HepG2 (cell line): ENCODE data around the gene TPO. TPM values are rescaled to one million over a fixed set of nuclear protein-coding genes. Genes with fewer than 3 reads are reported as not detected.

ENCODE experiments used
- REST ChIP-seq, 2 experiments: IDR thresholded peaks; 2 replicates each; pipeline ENCODE4 v1.6.1; 2011 to 2012; ENCODE audit warnings: low read length in 2 of 2, borderline replicate concordance in 1 of 2, low read depth in 1 of 2, mild to moderate bottlenecking in 1 of 2, moderate library complexity in 1 of 2
- polyA plus RNA-seq, 8 experiments: library from polyadenylated mRNA; depleted of rRNA in 3 of 8; stranded (reverse) in 7 of 8; unstranded in 1 of 8; fragments of >200 nt; fragmentation: Illumina TruSeq in 4 of 8; extraction: Trizol in 4 of 8; gene quantifications; 2 replicates each; pipeline versions ENCODE4 v1.2.1 to v1.2.3, GENCODE V29; 2011 to 2016; ENCODE audit warnings: low read depth in 4 of 8, missing spikeins in 1 of 8, mixed read lengths in 1 of 8; ENCODE audit not compliant: insufficient read depth in 1 of 8
- total RNA-seq, 5 experiments: library from RNA; depleted of rRNA; stranded (reverse); fragments of >200 nt; fragmentation: Illumina TruSeq; extraction: Trizol; gene quantifications; 2 replicates each; pipeline ENCODE4 v1.2.3, GENCODE V29; 2016; ENCODE audit warnings: low read depth in 1 of 5
- TF ChIP-seq, protein P1 (sequence below): sonication (generic); formaldehyde crosslinking; IDR thresholded peaks from 2 replicates; pipeline ENCODE4 v1.4.0; 2020; ENCODE audit warnings: mild to moderate bottlenecking, missing genetic modification reagents

Gene TPO
- total and polyA plus RNA-seq, 2 of the 13 experiments (the other 11 are each of a cell fraction or from before 2014, with no cell fraction given), result not detected

DNA sequence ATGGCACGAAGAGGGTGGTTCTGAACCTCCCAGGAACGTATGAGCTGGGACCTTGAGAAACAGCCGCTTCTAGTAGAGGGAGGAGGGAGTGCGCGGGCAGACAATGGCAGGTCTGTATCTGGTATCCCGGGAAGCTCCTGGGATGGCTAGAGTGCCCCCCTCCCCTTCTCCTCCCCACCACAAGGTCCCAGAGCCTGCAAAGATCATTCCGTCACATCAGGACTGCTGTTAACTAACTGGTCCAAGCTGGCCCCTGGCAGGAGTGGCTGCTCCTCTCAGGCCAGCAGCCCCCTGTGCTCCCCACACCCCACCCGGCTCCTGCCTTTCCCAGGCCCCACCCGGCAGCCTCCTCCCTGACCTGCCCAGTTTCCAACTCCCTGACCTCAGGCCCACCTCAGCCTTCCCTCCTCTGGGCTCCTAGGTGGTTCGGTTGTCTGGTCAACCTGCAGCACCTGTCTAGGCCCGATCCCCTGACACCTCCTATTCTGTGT, 75.0 kb downstream of the TPO start (continued):
- TF ChIP-seq REST (IDR thresholded peaks at IDR 0.05; ENCODE audit: borderline replicate concordance in 1 of 2, low read depth in 1 of 2, low read length in 2 of 2), result no peak
- TF ChIP-seq, protein P1, sequence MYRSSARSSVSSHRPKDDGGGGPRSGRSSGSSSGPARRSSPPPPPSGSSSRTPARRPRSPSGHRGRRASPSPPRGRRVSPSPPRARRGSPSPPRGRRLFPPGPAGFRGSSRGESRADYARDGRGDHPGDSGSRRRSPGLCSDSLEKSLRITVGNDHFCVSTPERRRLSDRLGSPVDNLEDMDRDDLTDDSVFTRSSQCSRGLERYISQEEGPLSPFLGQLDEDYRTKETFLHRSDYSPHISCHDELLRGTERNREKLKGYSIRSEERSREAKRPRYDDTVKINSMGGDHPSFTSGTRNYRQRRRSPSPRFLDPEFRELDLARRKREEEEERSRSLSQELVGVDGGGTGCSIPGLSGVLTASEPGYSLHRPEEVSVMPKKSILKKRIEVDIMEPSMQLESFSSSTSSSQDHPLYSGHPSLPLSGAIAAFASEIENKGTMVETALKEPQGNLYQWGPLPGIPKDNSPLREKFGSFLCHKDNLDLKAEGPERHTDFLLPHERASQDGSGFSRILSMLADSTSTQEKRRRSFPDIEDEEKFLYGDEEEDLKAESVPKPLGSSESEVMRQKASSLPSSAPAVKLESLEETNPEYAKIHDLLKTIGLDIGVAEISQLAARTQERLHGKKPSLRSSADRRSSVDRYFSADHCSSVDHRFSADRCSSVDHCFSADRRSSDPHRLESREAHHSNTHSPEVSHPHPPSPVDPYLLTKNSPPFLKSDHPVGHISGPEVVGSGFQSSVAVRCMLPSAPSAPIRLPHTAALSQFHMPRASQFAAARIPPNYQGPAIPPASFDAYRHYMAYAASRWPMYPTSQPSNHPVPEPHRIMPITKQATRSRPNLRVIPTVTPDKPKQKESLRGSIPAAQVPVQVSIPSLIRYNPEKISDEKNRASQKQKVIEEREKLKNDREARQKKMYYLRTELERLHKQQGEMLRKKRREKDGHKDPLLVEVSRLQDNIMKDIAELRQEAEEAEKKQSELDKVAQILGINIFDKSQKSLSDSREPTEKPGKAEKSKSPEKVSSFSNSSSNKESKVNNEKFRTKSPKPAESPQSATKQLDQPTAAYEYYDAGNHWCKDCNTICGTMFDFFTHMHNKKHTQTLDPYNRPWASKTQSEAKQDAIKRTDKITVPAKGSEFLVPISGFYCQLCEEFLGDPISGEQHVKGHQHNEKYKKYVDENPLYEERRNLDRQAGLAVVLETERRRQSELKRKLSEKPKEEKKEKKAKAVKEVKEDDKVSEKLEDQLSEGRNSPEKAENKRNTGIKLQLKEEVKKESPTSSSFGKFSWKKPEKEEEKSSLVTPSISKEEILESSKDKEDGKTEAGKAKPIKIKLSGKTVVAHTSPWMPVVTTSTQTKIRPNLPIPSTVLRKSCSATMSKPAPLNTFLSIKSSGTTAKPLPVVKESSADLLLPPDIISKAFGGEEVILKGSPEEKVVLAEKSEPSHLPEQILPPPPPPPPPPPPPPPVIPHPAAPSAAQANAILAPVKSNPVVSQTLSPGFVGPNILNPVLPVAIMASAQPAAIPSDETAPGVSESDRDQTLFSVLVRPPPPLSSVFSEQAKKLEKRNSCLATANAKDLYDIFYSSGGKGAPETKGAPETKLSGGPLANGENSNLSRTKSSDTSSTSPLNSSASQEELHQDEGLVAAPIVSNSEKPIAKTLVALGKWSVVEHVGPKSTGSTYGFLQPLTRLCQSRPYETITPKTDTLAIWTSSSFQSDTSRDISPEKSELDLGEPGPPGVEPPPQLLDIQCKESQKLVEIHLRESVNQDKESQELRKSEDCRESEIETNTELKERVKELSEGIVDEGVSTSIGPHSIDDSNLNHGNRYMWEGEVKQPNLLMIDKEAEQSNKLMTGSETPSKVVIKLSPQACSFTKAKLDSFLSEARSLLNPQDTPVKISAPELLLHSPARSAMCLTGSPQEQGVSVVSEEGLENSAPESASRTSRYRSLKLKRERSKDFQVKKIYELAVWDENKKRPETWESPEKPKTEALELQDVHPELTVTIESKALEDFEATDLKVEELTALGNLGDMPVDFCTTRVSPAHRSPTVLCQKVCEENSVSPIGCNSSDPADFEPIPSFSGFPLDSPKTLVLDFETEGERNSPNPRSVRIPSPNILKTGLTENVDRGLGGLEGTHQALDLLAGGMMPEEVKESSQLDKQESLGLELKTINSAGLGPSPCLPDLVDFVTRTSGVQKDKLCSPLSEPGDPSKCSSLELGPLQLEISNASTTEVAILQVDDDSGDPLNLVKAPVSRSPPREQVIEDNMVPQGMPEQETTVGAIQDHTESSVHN (CRISPR knock-in tag), result no peak
